Panc1 (cell line): ENCODE data around the gene CLSTN3.

Source experiments
- POLR2AphosphoS5 ChIP-seq: IDR thresholded peaks from 2 replicates; pipeline ENCODE4 v1.6.1; 2012; ENCODE audit warnings: mild to moderate bottlenecking, low read depth, low read length, moderate library complexity
- SIN3A ChIP-seq: IDR thresholded peaks from 2 replicates; pipeline ENCODE4 v1.6.1; 2012; ENCODE audit warnings: low read depth, mild to moderate bottlenecking, low read length, moderate library complexity, borderline replicate concordance; ENCODE audit not compliant: insufficient read depth
- TF ChIP-seq, protein P1 (sequence below): fragments of 450-650 bp; IDR thresholded peaks from 2 replicates; pipeline ENCODE4 v1.5.1; 2017; ENCODE audit warnings: mild to moderate bottlenecking
- TF ChIP-seq, protein P2 (sequence below), 2 experiments: IDR thresholded peaks; 2 replicates each; pipeline ENCODE4 v1.6.1; 2011 to 2012; ENCODE audit warnings: low read depth in 2 of 2, control low read depth in 1 of 2, low read length in 1 of 2, mild to moderate bottlenecking in 1 of 2, moderate library complexity in 1 of 2; ENCODE audit not compliant: insufficient read depth in 1 of 2

DNA sequence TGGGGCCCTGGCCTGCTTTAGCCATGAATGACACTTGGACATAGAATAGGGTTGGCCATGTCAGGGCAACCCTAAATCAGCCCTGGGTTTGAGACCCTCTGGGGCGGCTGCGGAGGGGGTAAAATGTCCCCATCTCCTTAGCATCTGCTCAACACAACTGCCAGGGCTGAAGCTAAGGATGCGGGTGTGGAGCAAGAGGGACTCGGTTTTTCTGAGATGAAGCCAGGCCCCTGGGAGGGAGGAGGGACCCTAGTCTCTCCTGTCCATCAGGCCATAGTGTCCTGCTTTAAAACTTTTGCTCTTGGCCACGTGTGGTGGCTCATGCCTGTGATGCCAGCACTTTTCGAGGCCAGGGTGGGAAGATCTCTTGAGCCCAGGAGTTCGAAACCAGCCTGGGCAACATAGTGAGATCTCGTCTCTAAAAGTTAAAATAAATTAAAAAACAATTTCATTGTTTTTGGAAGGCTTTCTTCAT lies 37.1 kb upstream of the CLSTN3 start:
- TF ChIP-seq, protein P1, sequence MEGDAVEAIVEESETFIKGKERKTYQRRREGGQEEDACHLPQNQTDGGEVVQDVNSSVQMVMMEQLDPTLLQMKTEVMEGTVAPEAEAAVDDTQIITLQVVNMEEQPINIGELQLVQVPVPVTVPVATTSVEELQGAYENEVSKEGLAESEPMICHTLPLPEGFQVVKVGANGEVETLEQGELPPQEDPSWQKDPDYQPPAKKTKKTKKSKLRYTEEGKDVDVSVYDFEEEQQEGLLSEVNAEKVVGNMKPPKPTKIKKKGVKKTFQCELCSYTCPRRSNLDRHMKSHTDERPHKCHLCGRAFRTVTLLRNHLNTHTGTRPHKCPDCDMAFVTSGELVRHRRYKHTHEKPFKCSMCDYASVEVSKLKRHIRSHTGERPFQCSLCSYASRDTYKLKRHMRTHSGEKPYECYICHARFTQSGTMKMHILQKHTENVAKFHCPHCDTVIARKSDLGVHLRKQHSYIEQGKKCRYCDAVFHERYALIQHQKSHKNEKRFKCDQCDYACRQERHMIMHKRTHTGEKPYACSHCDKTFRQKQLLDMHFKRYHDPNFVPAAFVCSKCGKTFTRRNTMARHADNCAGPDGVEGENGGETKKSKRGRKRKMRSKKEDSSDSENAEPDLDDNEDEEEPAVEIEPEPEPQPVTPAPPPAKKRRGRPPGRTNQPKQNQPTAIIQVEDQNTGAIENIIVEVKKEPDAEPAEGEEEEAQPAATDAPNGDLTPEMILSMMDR: no peak
- TF ChIP-seq POLR2AphosphoS5 (no peak), SIN3A (no peak)
- TF ChIP-seq, protein P2, sequence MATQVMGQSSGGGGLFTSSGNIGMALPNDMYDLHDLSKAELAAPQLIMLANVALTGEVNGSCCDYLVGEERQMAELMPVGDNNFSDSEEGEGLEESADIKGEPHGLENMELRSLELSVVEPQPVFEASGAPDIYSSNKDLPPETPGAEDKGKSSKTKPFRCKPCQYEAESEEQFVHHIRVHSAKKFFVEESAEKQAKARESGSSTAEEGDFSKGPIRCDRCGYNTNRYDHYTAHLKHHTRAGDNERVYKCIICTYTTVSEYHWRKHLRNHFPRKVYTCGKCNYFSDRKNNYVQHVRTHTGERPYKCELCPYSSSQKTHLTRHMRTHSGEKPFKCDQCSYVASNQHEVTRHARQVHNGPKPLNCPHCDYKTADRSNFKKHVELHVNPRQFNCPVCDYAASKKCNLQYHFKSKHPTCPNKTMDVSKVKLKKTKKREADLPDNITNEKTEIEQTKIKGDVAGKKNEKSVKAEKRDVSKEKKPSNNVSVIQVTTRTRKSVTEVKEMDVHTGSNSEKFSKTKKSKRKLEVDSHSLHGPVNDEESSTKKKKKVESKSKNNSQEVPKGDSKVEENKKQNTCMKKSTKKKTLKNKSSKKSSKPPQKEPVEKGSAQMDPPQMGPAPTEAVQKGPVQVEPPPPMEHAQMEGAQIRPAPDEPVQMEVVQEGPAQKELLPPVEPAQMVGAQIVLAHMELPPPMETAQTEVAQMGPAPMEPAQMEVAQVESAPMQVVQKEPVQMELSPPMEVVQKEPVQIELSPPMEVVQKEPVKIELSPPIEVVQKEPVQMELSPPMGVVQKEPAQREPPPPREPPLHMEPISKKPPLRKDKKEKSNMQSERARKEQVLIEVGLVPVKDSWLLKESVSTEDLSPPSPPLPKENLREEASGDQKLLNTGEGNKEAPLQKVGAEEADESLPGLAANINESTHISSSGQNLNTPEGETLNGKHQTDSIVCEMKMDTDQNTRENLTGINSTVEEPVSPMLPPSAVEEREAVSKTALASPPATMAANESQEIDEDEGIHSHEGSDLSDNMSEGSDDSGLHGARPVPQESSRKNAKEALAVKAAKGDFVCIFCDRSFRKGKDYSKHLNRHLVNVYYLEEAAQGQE (IDR thresholded peaks at IDR 0.05; ENCODE audit: insufficient read depth in 1 of 2, low read depth in 2 of 2, low read length in 1 of 2): no peak
